ENCODE measurements around the gene BIN1.

BIN1 gene

DNA sequence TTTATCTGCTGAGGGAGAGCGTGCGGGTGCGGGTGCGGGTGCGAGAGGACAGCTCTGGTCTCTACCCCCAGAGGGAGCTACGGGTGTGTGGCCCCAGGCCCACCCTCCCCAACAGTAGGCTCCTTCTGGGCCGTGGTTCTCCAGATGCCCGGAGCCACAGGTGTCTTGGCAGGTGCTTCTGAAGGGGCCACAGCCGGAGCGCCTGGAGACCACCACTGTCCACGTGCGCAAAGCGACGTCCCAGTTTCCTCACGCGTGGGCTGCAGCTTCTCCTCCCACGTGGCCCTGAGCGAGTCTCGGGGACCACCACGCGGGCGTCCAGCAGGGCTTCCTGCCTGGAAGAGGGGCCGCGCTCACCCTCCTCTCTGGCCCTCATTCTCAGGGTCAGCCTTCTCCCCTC is 90.6 kb downstream of the BIN1 start:
- no peak for DNase-seq

GRCh38 chr2:127015106-127015910 is 91.6 kb downstream of the BIN1 start:
- no peak for DNase-seq

GRCh38 chr2:127014630-127015029 is 92.3 kb downstream of the BIN1 start:
- DNase-seq = peak; percentile 89

DNA sequence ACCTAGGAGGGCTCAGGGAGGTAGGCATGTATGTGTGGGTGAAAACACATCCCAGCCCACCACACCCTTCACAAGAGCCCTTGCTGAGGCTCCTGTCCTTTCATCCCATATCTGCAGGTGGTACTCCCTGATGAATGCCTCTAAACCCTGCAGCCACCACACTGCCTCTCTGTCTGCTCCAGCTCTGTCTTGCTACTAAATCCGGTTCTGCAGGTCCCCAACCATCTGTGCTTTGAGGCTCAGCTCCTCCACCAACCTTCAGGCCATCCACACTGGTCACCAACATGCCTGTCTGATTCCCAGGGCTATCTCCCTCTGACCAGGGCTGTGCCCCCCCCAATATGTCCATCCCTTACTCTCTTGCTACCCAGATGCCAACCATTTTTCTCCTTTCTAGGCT is 92.7 kb downstream of the BIN1 start:
- DNase-seq = no peak

DNA sequence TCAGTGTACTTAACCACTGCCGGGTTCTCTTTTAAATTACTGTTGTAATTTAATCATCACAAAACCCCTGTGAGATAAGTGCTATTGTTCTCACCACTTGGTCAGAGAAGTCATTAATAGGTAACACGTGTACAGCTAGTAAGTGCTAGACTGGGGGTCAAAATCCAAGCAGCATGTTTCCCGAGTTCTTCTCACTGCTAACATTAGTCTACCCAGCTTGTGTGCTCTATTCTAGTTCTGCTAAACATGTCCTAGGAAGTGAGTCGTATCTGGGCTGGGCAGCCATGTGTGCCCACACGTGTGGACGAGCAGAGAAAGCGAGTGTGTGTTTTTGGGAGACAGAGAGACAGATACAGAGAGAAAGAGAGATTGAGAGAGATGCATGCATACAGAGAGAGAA is 94.1 kb downstream of the BIN1 start:
- no peak for DNase-seq

DNA sequence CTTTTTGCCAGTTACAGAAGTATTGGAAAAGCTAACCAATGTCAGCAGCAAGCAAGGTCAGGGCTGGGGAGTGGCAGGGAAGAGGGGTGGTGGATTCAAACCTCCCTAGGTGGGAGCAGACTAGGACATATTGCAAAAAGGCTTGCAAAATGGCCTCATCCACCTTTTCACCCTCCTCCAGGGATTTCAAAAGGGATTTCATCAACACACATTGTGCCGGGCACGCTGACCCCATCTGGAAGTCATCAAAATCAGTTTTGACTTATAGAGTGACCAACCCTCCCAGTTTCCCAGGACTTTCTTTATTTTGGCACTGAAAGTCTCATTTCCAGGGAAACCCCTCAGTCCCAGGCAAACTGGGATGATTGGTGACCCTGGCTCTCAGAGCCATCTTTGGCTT is 94.7 kb downstream of the BIN1 start:
- DNase-seq = peak; percentile 13

GRCh38 chr2:127011796-127012195 is 95.2 kb downstream of the BIN1 start:
- DNase-seq = no peak

GRCh38 chr2:127011231-127011661 is 95.7 kb downstream of the BIN1 start:
- no peak for DNase-seq

- DNase-seq = no peak
Observed at GRCh38 chr2:127008265-127009015, 98.5 kb downstream of the BIN1 start.

DNA sequence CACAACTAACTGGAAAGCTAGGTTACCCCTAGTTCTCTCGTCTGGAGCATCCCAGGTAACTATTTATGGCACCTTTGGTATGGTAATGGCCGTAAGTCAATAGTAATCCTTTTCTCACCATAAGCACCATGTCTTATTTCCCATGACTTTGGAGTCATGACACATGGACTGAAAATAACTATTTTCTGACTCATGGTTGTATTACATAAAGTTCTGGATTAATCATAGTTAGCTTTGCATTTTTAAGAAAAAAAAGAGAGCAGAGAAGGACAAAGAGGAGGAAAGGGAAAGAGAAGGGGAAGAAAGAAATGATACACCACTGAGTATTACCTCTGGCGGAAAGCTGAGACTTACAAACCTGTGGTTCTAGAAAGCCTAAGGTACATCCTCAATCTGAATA is 99.3 kb downstream of the BIN1 start:
- peak; percentile 77 for DNase-seq

DNA sequence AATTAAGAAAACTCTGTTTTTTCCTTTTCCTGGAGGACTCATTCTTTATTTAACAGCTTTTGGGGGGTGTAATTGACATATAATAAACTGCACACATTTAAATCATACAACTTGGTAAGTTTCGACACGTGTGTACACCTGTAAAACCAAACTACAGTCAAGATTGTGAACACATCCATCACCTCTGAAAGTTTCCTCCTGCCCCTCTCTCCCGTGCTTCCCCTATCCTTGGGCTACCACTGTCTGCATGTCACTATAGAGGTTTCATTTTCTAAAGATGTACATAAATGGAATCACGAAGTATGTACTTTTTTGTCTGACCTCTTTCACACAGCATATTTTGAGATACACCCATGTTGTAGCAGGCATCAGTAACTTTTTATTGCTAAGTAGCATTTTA is 100.0 kb downstream of the BIN1 start:
- no peak for DNase-seq

- DNase-seq = no peak
Observed at GRCh38 chr2:127004893-127005600, 101.9 kb downstream of the BIN1 start.

DNA sequence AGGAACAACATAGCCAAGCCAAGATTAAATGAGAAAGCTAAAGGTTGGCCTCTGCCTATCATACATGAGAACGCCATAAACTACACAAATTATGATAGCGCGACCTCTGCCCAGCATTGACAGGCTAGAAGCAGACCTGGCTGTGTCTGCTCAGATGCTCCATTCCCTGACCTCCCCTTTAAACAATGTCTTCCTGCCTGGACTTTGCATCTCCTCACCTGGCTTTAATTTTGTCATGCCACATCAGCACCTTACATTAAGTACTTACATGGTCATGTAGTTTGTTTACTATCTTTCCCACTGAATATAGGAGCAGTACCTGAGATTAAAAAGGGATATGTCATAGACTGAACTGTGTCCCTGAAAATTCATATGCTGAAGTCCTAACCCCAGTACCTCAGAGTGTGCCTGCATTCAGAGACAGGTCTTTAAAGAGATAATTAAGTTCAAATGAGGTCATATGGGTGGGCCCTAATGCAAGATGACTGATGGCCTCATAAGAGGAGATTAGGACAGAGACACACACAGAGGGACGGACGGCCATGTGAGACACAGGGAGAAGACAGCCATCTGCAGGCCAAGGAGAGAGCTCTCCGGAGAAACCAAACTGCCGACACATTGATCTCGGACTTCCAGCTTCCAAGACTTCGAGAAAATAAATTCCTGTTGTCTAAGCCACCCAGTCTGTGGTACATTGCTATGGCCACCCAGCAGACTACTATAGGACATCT is 103.7 kb downstream of the BIN1 start:
- DNase-seq = no peak

DNA sequence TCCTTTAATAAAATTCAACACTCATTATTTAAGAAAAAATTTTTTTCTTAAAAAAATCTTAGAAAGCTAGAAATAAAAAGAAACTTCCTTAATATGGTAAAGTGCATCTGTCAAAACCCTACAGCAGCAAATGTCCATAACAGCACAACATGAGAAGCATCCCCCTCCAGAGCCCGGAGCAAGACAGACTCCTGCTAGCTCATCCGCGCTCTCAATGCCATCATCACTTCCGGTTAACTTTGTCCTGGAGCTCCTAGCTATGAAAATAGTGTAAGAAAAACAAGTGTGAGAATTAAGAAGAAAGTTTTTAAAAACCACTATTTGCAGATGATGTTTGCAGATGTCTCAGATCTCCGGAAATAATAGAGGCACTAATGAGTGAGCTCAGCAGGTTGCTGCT is 105.2 kb downstream of the BIN1 start:
- no peak for DNase-seq

- no peak for DNase-seq
Observed at GRCh38 chr2:127000937-127001336, 106.0 kb downstream of the BIN1 start.

GRCh38 chr2:127000194-127000593 is 106.8 kb downstream of the BIN1 start:
- DNase-seq = no peak

DNA sequence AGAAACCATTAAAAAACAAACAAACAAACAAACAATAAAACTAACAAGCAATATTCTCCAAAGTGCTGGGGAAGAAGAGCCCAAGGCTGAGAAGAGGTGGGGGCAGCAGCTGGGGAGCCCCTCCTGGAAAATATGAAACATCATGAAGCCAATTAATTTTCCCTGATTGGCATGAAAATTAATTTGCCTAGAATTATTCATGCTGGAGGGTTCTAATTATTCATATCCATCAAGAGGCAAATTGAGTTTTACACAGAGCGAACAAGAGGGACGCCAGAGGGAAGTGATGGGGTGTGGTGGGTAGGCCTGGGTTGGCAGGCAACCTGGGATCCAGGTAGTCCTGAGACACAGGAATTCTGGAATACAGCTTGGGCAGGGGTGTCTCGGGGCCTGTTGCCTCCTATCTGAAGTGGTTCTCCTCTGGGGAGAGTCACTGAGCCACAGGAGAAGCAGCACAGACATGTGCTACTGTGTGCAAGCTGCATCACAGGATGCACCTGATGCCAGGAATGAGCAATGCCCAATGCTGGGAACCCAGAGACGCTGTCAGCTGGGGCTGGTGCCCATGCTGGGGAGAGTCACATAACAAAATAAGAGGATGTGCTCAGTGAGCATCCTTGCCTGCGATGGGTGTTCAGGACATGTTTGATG is 107.7 kb downstream of the BIN1 start:
- no peak for DNase-seq

DNA sequence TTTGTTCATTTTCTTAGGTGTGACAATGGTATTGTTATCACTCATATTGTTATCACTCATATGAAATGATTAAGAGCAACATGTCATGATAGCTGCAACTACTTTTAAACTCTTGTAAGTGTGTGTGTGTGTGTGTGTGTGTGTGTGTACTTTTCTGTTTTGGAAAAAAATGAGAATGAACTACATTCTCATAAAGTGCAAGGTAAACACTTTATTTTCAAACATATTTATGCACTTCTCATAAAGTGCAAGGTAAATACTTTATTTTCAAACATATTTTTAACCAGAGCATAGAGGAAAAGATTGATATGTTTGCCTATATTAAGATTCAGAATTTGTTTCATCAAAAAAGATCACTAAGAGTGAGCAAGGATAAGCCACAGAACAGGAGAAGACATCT is 108.5 kb downstream of the BIN1 start:
- DNase-seq = no peak
